RWPE1 (cell line): ENCODE data around the gene PLEKHM1.

Source experiments
- CTCF ChIA-PET: fragments of 350-600 bp; sonication (Branson Sonifier 250); formaldehyde crosslinking; extraction: SDS; loops from one replicate; lab custom pipeline; 2021; lab: Yijun Ruan, JAX
- POLR2A ChIA-PET: fragments of 400-600 bp; formaldehyde crosslinking; extraction: SDS; loops from one replicate; lab custom pipeline; 2020; ENCODE audit warnings: antibody characterized with exemption; ENCODE audit not compliant: low non-redundant PET; lab: Yijun Ruan, JAX
- DNase-seq: peaks from one replicate; pipeline ENCODE4 v3.0.0; 2012; ENCODE audit warnings: low spot score
- H3K27ac ChIP-seq: fragments of 450-650 bp; 2 replicates; pipeline ENCODE4 v1.5.1; 2017
- TF ChIP-seq, protein P1 (sequence below): fragments of 450-650 bp; conservative IDR thresholded peaks from 2 replicates; pipeline ENCODE4 v1.5.1; 2017; ENCODE audit warnings: low read depth, mild to moderate bottlenecking

PLEKHM1 gene

DNA sequence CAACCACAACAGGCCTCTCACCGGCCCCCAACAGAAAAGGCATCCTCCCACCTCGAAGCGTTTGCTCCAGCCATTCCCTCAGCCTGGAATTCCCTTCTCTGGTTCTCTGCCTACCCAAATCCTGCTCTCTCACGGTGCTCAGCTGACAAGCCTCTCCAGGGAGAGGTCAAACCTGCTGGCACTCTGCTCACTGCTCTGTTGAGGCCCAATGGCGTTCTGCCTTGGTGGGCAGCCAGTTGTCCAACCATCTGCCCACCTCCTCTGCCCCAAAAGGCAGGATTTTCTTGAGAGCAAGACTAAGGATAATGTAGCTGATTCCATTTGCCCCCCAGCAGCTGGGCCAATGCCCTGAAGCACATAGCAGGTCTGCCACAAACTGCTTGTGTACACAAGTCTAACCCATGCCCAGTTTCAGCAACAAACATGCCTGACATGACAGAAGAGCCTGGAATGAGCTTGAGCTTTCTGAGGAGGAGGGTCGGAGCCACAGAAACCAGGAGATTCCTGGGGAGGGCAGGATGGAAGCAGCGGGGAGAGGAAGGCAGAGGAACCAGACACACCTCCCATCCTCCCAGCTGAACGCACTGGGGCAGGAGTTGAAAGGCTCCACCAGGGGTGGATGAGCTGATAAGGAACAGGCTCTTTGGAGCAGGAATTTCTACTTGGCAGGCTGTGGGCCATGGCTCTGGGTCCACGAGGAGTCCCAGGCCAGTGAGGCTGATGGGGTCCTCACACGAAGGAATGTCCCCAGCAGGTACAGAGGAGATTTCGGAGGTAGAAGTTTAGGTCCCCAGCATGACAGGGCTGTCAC lies 81.7 kb downstream of the PLEKHM1 start:
- POLR2A ChIA-PET = no interaction called here
- TF ChIP-seq, protein P1, sequence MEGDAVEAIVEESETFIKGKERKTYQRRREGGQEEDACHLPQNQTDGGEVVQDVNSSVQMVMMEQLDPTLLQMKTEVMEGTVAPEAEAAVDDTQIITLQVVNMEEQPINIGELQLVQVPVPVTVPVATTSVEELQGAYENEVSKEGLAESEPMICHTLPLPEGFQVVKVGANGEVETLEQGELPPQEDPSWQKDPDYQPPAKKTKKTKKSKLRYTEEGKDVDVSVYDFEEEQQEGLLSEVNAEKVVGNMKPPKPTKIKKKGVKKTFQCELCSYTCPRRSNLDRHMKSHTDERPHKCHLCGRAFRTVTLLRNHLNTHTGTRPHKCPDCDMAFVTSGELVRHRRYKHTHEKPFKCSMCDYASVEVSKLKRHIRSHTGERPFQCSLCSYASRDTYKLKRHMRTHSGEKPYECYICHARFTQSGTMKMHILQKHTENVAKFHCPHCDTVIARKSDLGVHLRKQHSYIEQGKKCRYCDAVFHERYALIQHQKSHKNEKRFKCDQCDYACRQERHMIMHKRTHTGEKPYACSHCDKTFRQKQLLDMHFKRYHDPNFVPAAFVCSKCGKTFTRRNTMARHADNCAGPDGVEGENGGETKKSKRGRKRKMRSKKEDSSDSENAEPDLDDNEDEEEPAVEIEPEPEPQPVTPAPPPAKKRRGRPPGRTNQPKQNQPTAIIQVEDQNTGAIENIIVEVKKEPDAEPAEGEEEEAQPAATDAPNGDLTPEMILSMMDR = no peak
- no peak for DNase-seq
- H3K27ac ChIP-seq = peak overlapping the region; percentile 33
- CTCF ChIA-PET = interaction anchor here (0.6 to 0.9 kb wide), 3 partner anchors 9 to 17 kb away, joined by 3 read pairs; no protein-coding TSS in a partner anchor

DNA sequence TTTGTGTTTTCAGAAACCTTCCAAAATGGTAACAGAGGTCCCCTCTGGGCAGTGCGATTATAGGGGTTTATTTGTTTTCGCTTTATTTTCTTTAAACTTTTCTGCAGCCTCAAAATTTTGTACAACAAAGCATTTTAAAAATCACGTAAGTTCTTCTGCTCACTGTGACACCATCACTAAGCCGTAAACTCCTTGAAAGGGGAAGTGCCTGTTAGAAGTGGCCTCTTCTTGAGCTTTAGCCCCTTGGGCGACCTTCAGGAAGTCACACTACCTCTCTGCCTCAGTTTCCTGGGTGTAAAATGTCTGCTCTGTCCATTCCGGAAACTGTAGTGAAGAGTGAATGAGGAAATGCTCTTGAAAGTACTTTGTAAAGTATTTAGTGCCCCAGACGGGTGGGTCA lies 84.4 kb downstream of the PLEKHM1 start:
- no peak for DNase-seq
- no peak overlapping the region for H3K27ac ChIP-seq
- POLR2A ChIA-PET = no interaction called here
- CTCF ChIA-PET = no interaction called here
- TF ChIP-seq, protein P1 = no peak

DNA sequence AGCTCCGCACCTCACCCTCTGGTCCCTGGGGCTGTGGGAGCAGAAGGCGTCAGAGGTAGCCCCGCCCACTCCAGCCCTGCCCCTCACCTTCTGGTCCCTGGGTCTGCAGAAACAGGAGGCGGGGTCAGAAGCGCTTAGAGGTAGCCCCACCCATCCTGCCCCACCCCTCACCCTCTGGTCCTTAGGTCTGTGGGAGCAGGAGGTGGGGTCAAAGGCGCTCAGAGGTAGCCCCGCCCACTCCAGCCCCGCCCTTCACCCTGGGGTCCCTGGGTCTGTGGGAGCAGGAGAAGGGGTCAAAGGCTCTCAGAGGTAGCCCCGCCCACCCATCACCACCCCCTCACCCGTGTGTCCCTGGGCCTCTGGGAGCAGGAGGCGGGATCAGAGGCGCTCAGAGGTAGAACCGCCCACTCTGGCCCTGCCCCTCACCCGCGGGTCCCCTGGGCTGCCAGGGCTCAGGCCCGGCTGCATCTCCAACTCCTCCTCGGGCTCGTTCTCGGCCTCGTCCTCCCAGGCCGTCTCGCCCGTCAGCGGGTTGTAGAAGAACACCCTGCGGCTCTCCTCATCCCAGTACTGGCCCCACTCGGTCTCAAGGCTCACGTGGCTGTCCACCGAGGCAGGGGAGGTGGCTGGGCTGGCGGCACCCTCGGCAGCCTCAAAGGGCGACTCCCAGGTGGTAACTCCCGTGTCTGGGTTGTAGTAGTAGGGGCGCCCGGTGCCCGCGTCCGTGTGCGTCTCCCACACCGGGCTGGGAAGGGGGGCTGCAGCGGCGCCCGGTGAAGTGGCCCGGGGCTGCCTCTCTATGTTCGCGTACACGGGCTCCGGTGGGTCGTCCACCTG lies 85.1 kb downstream of the PLEKHM1 start:
- no peak for DNase-seq
- TF ChIP-seq, protein P1 = no peak
- peak overlapping the region; percentile 2; the same call in 1 of the 2 replicates for H3K27ac ChIP-seq
- ChIA-PET CTCF (no interaction called here), POLR2A (no interaction called here)

DNA sequence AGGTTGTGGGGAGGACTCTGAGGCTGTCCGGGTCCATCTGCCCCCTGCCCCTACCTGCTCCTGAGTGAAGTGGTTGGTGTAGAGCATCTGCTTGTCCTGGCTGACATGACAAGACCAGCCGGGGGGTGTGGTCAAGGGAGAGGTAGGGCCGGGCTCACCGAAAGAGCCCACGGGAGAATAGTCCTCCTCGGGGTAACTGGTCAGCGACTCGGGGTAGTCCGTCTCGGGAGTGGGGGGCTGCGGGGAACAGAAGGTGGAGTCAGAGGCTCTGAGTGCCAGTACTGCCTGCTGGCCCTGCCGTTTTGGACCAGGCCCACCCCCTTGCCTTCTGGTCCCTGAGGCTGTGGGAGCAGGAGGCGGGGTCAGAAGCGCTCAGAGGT lies 85.7 kb downstream of the PLEKHM1 start:
- H3K27ac ChIP-seq = peak overlapping the region; percentile 2; the same call in 1 of the 2 replicates
- ChIA-PET CTCF (no interaction called here), POLR2A (no interaction called here)
- no peak for DNase-seq
- TF ChIP-seq, protein P1 = no peak

DNA sequence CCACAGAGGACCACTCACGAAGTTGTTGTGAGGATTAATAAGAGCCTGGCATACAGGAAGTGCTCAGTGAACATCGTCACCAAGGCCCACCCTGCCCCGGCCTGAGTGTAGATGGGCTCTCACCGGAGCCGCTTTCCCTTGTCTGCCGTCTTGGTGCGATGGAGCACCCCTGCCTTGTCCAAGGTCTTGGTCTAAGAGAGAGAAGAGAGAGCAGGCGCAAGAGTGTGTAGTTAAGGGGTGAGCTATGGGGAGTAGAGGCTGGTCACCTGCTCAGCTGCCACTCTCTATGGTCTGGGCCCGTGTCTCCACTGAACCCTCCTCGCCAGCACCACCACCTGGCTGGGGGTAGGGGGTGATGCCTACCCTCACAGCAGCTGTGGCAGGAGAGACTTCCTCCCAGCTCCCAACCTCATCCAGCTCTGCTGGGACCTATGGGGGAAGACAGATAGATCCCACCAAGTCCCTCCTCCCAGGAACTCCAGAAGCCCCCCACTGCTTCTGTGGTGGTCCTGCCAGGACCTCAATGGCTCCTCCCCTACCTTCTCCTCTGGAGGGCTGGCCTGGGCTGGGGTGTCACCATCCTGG lies 86.5 kb downstream of the PLEKHM1 start:
- CTCF ChIA-PET = interaction anchor here (2.0 kb wide), 1 partner anchor 10 kb away, joined by 6 read pairs; no protein-coding TSS in a partner anchor
- no peak for DNase-seq
- H3K27ac ChIP-seq = no peak overlapping the region
- TF ChIP-seq, protein P1 = no peak
- POLR2A ChIA-PET = no interaction called here

DNA sequence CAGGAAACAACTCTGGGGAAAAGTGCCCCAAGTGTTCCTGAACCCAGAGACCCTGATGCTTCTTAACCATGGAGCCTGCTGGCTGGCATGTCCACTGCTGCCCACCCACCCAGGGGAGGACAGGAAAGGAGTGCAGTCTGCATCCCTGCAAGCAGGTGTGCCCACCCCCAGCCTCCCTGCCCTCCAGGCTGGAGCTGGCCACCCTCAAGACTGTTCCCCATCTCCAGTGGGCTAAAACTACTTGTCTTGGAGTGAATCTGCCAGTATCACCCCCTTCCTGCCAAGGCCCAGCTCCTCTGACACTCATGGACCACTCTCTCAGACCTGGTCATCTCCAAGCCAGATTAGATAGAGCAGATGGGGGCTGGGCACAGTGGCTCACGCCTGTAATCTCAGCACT lies 87.6 kb downstream of the PLEKHM1 start:
- peak overlapping the region; percentile 8; the same call in 1 of the 2 replicates for H3K27ac ChIP-seq
- ChIA-PET POLR2A (no interaction called here), CTCF (interaction anchor here (0.6 to 2.0 kb wide), 2 partner anchors 9 to 179 kb away, joined by 3 to 6 read pairs; no protein-coding TSS in a partner anchor)
- TF ChIP-seq, protein P1 = no peak
- no peak for DNase-seq
